ENCODE measurements around the gene PPP1CC. TPM values are rescaled to one million over a fixed set of nuclear protein-coding genes. Genes with fewer than 3 reads are reported as not detected.
"Not testable (repeated sequence)": the region's sequence is repeated elsewhere in the genome, so short reads cannot be mapped to it uniquely, and the experiment has no call there.

The PPP1CC gene
- polyA plus RNA-seq (2013, experiment 1 of 2; ENCODE audit: insufficient read length), result 114 TPM
- 81.1 TPM for polyA plus RNA-seq (2013, experiment 2 of 2; ENCODE audit: insufficient read length)

DNA sequence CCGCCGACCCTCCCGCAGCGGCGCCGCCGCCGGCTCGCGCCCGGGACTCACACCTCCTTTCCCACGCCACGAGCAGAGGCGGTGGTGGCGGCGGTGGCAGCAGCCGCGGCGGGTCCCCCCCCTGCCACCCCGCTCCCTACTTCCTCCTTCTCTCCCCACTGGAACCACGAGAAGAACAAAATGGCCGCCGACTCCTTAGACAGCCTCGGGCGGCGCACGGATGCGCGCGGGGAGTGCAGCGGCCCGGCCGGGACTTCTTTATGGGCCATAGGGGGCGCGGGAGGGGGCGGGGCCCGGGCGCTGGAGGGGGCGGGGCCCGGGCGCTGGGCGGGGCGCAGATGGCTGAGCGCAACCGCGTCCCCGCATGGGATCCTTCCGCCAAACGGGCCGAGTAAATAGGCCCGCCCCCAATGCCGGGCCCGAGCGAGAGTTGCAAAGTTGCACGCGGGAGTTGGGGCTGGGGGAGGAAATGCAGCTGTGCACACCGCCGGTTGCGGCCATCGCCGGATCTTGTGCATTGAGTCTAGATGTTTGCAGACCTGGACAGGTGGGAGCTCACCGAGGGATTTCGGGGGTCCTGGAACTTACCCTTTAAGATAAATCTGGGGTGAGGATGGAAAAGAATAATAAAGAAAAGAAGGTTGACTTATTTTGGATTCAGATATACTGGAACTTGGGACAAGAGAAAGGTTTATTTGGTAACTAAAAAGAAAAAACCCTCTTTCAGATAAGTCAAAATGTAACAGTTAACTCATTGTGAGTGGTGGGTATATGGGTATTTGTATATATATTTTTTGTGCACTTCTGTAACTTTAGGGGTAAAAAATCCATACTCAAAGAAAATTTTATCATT lies at the start of gene PPP1CC:
TSS of gene PPP1CC (minus strand) at position 174 of the 853 bp plus-strand sequence. CDS start 184 bp downstream, outside the sequence.
- peak; percentile 94 for DNase-seq

DNA sequence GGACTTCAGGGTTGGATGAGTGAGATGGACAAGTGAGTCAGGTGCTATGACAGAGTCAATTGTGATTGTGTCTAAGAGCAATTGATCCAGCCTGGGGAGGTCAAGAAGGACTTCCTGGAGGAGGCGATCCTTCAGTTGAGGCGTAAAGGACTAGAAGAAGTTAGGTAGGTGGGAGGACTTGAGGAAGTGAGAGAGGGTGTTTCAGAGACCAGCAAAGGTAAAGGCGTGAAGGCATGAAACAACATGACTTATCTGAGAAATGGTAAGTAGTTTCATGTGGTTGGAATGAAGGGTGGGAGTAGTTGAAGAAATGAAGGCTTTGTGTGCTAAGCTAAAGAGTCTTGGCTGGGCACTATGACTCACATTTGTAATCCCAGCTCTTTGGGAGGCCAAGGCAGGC lies 48.9 kb upstream of the PPP1CC start:
- no peak for DNase-seq

DNA sequence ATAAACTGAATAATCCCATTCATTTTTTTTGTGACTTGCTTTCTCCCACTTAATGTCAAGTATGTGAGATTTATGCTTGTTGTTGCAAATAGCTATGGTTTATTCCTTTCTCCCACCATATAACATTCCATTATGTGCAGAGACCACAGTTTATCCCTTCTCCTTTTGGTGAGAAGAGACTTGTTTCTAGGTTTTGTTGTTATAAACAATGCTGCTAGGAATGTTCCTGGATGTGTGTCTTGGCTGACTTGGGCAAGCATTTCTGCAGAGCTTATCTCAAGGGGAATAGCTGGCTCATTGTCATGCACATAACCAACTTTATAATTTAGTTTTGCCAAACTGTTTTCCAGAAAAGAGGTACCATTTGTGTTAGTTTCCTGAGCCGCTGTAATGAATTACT lies 47.6 kb upstream of the PPP1CC start:
- no peak for DNase-seq

DNA sequence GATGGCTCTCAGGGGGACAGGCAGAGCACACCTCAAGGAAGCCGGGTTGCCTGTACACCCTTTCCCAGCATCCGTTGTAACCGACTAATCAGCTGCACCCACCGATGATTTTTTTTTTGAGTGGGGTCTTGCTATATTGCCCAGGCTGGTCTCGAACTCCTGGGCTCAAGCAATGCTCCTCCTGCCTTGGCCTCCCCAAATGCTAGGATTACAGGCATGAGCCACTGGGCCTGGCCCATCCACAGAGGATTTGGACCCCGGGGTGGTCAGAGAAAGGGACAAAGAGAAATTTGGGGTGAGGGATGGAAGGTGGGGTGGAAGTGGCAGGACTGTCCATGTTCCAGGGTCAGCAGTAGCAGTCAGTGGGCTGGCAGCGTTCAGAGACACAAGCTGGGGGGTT lies 43.3 kb upstream of the PPP1CC start:
- DNase-seq, result no peak

DNA sequence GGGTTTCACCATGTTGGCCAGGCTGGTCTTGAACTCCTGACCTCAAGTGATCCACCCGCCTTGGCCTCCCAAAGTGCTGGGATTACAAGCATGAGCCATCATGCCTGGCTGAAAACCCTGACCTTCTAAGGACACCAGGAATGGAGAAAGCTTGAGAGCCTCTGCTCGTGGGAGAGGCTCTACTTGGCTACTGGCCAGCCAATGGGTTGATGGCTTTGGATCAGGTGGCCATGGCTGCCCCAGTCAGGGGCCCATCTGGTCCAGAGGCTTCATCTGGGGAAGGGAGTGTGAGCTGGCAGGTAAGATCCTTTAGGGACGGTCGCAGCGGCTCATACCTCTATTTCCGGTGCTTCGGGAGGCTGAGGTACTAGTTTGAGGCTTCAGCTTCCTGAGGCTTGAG lies 42.5 kb upstream of the PPP1CC start:
- DNase-seq, result no peak

DNA sequence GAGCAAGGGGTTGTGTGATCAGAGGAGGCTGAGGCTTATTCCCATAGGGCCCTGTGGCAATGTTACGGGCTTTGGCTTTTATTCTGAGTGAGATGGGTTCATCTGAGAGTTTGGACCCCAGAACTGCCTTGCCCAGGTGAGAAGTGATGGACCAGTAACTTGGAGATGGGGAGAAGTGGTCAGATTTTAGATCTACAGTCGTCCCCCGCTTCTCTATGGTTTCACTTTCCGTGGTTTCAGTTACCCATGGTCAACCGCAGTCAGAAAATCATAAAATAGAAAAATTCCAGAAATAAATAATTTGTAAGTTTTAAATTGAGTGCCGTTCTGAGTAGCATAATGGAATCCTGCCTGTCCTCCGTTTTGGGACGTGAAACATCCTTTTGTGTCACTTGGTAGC lies 40.2 kb upstream of the PPP1CC start:
- no peak for DNase-seq

DNA sequence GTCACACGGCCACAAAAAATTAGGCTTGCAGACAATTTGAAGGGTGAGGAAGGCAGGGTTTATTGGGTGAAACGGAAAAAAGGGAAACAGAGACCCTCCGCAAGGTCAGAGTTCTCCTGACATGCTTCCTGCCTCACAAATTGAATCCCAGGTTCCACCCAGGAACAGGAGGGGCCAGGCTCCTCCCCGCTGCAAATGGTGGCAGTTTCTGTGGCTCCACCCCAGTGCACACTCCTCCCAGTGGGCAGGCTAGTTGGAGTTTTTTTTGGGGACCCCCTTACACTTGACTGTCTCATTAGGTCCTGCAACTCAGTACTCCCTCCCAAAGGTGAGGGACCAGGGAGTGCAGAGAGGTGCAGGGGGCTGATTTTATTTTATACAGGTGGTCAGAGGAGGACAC lies 39.4 kb upstream of the PPP1CC start:
- no peak for DNase-seq

DNA sequence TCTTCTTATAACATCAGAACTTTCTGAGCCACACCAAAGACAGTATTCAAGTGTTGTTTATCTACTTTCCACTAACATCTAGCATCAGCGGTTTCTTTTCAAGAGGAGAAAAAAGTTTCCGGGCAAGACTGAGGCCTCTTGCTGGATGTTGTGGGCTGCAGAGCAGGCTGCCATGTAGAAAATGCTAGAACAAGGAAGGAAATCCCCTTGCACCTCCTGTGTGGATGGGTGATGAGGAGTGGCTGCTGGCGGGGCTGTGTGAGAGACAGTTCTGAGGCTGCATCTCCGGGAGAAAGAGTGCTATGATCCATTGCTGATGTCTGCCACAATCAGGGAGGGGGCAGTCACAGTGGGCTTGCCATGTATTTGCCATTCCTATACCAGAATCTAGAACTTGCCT lies 37.8 kb upstream of the PPP1CC start:
- no peak for DNase-seq

DNA sequence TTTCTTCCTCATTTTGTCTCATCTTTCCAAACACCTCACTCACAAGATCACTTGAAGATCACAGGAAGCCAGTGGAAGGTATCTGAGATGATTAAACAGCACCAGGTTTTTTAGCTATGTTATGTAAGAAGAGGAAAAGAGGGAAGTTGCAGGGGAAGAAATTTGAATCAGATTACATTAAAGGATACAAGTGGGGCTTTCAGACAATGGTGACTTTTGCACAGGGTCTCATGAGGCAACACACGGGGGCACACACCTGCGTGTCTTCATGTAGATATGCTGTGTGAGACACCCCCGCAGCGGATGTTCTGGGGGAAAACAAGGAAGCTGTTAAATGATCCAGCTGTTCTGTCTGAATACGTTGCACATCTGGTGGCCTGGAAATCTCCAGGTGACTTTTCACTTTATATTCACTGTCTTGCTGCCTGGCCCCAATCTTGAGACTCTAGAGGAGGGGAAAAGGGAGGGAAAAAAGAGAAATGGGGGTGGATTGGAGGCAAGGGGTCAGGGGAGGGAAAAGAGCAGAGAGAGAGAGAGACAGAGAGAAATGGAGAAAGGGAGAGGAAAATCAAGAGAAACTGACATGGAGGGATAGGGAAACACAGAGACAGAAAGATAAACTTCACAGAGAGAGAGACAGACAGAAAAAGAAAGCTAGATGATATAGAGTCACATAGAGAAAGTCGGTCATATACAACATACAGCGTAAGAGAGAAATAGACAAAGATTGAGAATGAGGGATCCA lies 36.3 kb upstream of the PPP1CC start:
- DNase-seq, result no peak

DNA sequence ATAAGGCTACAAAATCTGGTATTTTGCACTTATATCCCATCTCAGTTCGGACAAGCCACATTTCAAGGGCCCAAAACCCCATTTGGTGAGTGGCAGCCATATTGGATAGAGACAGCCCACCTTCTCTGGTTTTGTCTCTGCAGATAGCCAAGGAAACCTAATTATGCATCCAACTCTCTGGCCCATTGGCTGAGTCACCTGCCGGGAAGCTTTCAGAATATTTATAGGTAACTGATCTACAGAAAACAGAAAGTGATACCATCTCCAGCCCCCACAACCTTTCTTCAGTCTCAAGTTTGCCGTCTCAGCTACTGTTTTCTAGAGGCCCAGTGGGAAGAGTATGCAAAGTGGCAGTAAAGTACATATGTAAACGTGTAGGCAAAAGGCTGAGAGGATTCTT lies 33.7 kb upstream of the PPP1CC start:
- no peak for DNase-seq

DNA sequence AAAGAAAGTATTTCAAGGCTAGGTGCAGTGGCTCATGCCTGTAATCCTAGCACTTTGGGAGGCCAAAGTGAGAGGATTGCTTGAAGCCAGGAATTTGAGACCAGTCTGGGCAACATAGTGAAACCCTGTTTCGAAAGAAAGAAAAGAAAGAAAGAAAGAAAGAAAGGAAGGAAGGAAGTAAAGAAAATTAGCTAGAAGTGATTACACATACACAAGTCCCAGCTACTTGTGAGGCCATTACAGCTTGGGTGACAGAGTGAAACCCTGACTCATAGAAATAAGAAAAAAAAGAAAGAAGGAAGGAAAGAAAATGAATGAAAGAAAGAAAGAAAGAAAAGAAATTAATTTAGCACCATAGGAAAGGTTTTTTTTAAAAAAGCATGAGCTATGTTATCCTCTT lies 33.3 kb upstream of the PPP1CC start:
- no peak for DNase-seq

DNA sequence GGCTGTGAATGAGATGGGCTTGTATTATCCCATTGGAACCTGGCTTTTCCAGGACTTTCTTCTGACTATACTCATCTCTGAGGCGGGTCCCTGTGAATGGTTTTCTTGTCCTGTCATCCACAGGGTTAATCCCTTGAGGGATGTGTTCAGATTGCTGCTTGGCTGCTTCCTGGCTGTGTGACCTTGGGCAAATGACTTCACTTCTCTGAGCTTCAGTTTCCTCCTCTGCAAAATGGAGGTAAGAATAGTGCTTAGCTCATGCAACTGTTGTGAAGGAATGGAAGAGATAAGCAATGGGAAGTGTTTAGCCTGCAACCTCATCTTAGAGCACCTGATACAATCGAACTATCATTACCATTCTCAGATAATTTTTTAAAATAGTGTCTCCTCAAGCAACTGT lies 32.1 kb upstream of the PPP1CC start:
- no peak for DNase-seq

DNA sequence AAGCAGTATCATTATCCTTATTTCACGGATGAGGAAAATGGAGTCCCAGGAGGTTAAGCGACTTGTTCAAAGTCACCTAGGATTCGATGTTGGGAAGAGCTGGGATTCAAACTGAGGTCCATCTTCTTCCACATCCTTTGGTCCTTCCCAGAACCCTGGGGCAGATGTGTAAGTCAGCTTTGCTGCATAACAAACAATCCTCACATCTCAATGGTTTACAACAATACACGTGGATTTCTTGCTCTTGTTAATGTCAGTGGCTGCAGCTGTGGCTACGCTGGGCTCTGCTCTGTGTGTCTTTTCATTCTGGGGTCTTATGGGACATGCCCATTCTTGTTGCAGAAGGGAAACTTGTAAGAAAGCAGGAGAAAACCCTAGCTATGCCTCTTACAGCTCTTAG lies 26.3 kb upstream of the PPP1CC start:
- DNase-seq, result no peak

DNA sequence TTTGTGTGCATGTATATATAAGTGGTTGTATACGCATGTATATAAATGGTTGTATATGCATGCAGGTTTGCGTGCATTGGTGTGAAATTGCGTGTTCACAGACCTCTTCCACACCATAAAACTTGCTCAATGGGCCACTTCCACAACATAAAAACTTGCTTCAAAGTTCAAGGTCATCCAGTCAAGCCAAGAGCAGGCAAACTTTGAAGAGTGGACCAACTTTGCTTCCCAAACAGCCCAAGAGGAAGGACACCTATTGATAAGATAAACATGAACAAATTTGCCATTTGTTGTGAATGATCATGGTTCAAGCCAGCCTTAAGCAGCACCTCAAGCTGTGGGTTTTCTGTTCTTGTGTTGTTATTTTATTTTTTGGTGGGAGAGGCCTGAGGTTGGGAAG lies 25.2 kb upstream of the PPP1CC start:
- DNase-seq, result no peak

DNA sequence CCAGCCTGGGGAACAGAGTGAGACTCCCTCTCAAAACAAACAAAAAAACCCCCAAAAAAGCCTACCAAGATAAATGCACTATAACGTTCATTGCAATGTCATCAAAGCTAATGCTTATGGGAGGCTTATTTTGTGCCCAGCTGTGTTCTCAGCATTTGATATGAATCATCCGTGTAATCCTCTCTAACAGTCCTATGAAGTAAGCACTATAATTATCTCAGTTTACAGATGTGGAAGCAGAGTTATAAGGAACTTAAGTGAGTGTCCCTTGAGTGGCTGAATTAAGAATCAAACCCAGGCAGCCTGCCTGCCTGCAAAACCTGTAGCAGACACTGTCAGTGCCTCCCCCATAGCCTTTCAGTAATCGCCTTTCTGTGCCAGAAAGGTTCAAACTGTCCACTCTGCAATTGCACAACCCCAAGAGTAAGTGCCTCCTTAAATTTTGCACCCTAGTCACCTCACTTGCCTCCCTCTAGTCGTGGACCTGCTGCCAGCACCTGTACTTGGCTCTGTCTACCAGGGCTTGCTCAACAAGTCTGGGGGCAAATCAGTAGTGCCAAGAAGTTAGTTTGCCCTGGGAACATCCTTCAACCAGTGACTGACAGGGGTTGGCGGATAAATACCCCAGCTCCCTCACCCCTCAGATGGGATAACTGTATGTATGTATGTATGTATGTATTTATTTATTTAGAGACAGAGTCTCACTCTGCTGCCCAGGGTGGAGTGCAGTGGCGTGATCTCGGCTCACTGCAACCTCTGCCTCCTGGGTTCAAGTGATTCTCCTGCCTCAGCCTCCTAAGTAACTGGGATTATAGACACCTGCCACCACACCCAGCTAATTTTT lies 23.8 kb upstream of the PPP1CC start:
- no peak for DNase-seq

DNA sequence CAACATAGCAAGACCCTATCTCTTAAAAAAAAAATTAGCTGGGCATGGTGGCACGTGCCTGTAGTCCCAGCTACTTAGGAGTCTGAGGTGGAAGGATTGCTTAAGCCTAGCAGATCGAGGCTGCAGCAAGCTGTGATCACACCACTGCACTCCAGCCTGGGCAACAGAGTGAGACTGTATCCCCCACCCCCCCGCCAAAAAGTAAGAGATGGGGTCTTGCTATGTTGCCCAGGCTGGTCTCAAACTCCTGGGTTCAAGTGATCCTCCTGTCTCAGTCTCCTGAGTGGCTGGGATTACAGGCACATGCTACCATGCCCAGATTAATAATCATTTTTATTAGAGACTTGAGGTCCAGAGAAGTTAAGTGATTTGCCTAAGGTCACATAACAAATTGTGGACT lies 22.9 kb upstream of the PPP1CC start:
- DNase-seq, result not testable (repeated sequence)

DNA sequence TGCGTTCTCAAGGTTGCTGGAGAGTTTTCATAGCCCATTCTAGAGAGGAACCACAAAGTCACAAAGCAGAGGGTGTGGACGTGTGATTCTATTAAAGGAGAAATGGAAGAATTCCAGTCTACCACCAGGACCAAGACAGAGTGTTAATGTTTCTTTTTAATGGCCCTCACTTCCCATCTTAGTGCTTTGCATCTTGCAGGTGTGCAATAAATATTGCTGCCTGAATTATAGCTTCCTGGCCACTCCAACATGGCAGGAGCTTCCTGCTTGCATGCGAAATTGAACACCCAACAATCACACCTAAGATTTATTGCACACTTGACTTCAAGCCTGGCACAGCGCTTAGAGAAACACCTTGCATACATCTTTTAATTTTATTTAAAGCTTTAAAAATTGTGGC lies 22.4 kb upstream of the PPP1CC start:
- DNase-seq, result no peak

DNA sequence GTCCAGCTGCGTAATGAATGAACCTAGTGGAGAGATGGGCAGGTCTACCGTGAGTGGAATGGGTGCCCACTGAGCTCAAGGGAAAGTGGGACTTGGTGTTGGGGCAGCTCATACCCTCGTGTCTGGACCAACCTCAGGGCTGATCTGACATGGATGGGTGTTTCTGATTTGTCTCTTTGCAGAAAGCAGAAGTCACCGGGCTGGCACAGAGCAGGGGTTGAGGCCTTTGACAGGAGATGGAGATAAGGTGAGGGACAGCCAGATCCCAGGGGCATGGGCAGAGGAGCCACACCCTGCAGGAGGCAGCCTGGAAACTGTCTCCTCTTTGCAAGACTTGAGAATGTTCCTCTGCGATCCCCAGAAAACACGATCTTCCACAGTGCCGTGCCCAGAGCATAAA lies 20.9 kb upstream of the PPP1CC start:
- DNase-seq, result no peak

DNA sequence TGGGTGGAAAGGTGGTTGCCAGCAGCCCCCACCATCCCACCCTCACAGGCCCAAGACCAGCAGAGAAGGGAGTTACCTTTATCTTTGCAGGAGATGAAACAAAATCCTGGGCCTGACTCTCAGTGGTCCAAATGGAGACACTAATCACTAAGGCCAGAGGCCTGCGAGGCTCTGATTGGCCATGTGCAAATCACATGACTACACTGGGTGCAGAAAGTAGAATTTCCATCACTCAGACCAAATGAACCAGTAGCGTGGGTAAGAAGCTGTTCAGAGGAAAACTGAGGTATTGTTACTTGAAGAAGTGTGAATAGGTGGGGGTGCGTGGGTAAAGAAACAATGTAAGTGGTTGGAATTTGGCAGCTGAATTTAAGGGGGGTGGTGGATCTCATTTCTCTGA lies 20.2 kb upstream of the PPP1CC start:
- no peak for DNase-seq

DNA sequence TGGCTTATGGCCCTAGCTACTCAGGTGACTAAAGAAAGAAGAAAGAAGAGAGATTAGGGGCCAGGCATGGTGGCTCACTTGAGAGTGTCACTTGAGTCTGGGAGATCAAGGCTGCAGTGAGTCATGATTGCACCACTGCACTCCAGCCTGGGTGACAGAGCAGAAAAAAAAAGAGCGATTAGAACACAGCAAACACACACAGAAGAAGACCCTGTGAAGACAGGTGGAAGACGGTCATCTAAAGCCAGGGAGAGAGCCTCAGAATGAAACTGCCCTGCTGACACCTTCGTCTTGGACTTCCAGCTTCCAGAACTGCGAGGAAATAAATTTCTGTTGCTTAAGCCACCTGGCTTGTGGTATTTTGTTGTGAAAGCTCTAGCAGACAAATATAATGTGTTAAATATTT lies 17.5 kb upstream of the PPP1CC start:
- no peak for DNase-seq

DNA sequence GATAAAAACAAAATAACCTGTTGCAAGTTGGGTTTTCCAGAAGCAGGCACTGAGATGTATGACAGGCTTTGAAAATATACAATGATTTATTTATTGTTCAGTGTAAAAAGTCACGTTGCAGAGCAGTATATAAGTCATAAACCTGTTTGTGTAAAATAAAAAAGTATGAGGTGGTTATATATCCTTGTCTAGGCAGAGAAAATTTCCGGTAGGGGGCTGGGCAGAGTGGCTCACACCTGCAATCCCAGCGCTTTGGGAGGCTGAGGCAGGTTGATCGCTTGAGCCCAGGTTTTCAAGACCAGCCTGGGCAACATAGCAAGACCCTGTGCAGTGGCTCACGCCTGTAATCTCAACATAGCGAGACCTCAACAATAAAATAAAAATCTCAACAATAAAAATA lies 16.2 kb upstream of the PPP1CC start:
- no peak for DNase-seq

DNA sequence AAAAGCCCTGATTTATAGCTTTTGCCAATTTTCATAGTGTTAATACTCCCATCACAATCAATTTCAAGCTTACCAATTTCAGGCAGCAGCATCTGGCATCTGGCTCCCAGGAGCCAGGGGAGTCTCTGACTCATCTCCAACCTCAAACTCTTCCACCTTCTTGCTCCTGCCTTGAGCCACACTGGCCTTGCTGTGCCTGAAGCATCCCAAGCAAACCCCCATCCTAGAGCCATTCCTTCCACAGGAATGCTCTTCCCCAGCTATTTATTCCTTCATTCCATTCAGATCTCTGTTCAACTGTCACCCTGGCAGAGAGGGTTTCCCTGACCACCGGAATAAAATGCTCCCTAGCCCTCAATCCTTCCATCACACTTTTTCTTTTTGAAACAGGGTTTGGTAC lies 13.9 kb upstream of the PPP1CC start:
- DNase-seq, result no peak

Measured in fibroblast of skin of back (primary cell).